Neural progenitor cell (in vitro differentiated cells): Measurements from ENCODE around the gene PTGR2.

ENCODE experiments used
- CTCF ChIP-seq: fragments of 200-600 bp; sonication (generic); IDR thresholded peaks from 2 replicates; pipeline ENCODE4 v1.5.1; 2017; ENCODE audit warnings: antibody characterized with exemption, mild to moderate bottlenecking
- EZH2 ChIP-seq: fragments of 200-600 bp; sonication (generic); IDR thresholded peaks from 2 replicates; pipeline ENCODE4 v1.6.1; 2017; ENCODE audit warnings: antibody characterized with exemption, mild to moderate bottlenecking, moderate library complexity
- EZH2phosphoT487 ChIP-seq: fragments of 200-600 bp; sonication (generic); IDR thresholded peaks from 2 replicates; pipeline ENCODE4 v1.6.1; 2017; ENCODE audit warnings: antibody characterized with exemption

- TF ChIP-seq CTCF (no peak), EZH2 (no peak), EZH2phosphoT487 (no peak)
Measured at GRCh38 chr14:73833530-73834260, 17.9 kb upstream of the PTGR2 start.
